WTC11 (cell line): ENCODE results near the gene PLCB2. TPM values are rescaled to one million over a fixed set of nuclear protein-coding genes. Genes with fewer than 3 reads are reported as not detected.

Source experiments
- ATAC-seq: fragments of 200-7000 bp; cut with Tn5 transposase; 2 replicates; pipeline ENCODE4 v1.10.0; 2021; ENCODE audit warnings: mild to moderate bottlenecking, moderate library complexity
- CTCF ChIA-PET: fragments of 300-600 bp; sonication (Branson Sonifier 250); formaldehyde crosslinking; loops from one replicate; lab custom pipeline; 2021; ENCODE audit warnings: antibody characterized with exemption; lab: Charles Lee
- POLR2A ChIA-PET: fragments of 350-600 bp; sonication (Branson Sonifier 250); formaldehyde crosslinking; loops from one replicate; lab custom pipeline; 2021; ENCODE audit warnings: antibody characterized with exemption; lab: Charles Lee
- DNase-seq: peaks from one replicate; pipeline ENCODE4 v3.0.0; 2021; ENCODE audit warnings: low spot score
- H3K27ac Mint-ChIP-seq: 2 replicates; pipeline ENCODE4 v1.8.0; 2021; ENCODE audit warnings: mixed read lengths
- H3K27me3 Mint-ChIP-seq: 2 replicates; pipeline ENCODE4 v1.8.0; 2021; ENCODE audit warnings: low read depth, mild to moderate bottlenecking, moderate library complexity, mixed read lengths
- H3K36me3 Mint-ChIP-seq: 2 replicates; pipeline ENCODE4 v1.8.0; 2021; ENCODE audit warnings: mixed read lengths
- H3K4me1 Mint-ChIP-seq: 2 replicates; pipeline ENCODE4 v1.8.0; 2022; ENCODE audit warnings: mixed read lengths
- H3K4me3 Mint-ChIP-seq: 2 replicates; pipeline ENCODE4 v1.8.0; 2021; ENCODE audit warnings: mild to moderate bottlenecking, moderate library complexity, mixed read lengths
- H3K9me3 Mint-ChIP-seq: 2 replicates; pipeline ENCODE4 v1.8.0; 2021; ENCODE audit warnings: mixed read lengths
- ATF2 ChIP-seq: sonication (generic); formaldehyde crosslinking; IDR thresholded peaks from 2 replicates; pipeline ENCODE4 v1.8.1; 2022; ENCODE audit warnings: low read depth, missing genetic modification reagents, borderline replicate concordance
- E2F5 ChIP-seq: sonication (generic); formaldehyde crosslinking; IDR thresholded peaks from 2 replicates; pipeline ENCODE4 v1.8.1; 2022; ENCODE audit warnings: mild to moderate bottlenecking, moderate library complexity, missing genetic modification reagents
- FOXP1 ChIP-seq: sonication (generic); formaldehyde crosslinking; IDR thresholded peaks from 2 replicates; pipeline ENCODE4 v1.8.0; 2022; ENCODE audit warnings: missing genetic modification reagents, mild to moderate bottlenecking, moderate library complexity, borderline replicate concordance
- FOXP4 ChIP-seq: sonication (generic); formaldehyde crosslinking; IDR thresholded peaks from 2 replicates; pipeline ENCODE4 v1.8.0; 2022; ENCODE audit warnings: mild to moderate bottlenecking, missing genetic modification reagents
- JUN ChIP-seq: sonication (generic); formaldehyde crosslinking; IDR thresholded peaks from 2 replicates; pipeline ENCODE4 v1.8.0; 2023; ENCODE audit warnings: mild to moderate bottlenecking, missing genetic modification reagents
- MLX ChIP-seq: sonication (generic); formaldehyde crosslinking; IDR thresholded peaks from 2 replicates; pipeline ENCODE4 v1.8.1; 2023; ENCODE audit warnings: mild to moderate bottlenecking, missing genetic modification reagents, moderate library complexity
- NFYB ChIP-seq: sonication (generic); formaldehyde crosslinking; conservative IDR thresholded peaks from 2 replicates; pipeline ENCODE4 v1.8.0; 2022; ENCODE audit warnings: low read depth, missing genetic modification reagents
- NR1H2 ChIP-seq: sonication (generic); formaldehyde crosslinking; IDR thresholded peaks from 2 replicates; pipeline ENCODE4 v1.9.0; 2021; ENCODE audit warnings: mild to moderate bottlenecking, moderate library complexity, missing genetic modification reagents
- RORB ChIP-seq: fragments of 250-450 bp; sonication (Bioruptor Pico); IDR thresholded peaks from 2 replicates; pipeline ENCODE4 v1.9.0; 2021; ENCODE audit warnings: mild to moderate bottlenecking
- TP53 ChIP-seq: sonication (generic); formaldehyde crosslinking; IDR thresholded peaks from 2 replicates; pipeline ENCODE4 v1.8.1; 2023; ENCODE audit warnings: mild to moderate bottlenecking, missing genetic modification reagents
- ZNF396 ChIP-seq: fragments of 250-450 bp; sonication (Bioruptor Pico); IDR thresholded peaks from 2 replicates; pipeline ENCODE4 v1.8.0; 2021; ENCODE audit warnings: mild to moderate bottlenecking, moderate library complexity, borderline replicate concordance
- ZNF416 ChIP-seq: fragments of 250-450 bp; sonication (Bioruptor Pico); IDR thresholded peaks from 2 replicates; pipeline ENCODE4 v1.9.0; 2021; ENCODE audit warnings: mild to moderate bottlenecking, inconsistent platforms
- ZNF425 ChIP-seq: fragments of 250-450 bp; sonication (Bioruptor Pico); conservative IDR thresholded peaks from 2 replicates; pipeline ENCODE4 v1.9.0; 2021; ENCODE audit warnings: mild to moderate bottlenecking
- ZSCAN18 ChIP-seq: fragments of 250-450 bp; sonication (Bioruptor Pico); IDR thresholded peaks from 2 replicates; pipeline ENCODE4 v2.1.2; 2022; ENCODE audit warnings: mild to moderate bottlenecking, moderate library complexity
- total RNA-seq: library from RNA; stranded (reverse); gene quantifications from 3 replicates; pipeline ENCODE4 v1.2.3, GENCODE V29; 2021

Gene PLCB2
- total RNA-seq, 1 experiment from 2014 or later, result 15.2 TPM

- no peak for TF ChIP-seq FOXP4 (CRISPR knock-in tag)
- TF ChIP-seq JUN, result no peak
- no peak for TF ChIP-seq RORB
- TF ChIP-seq TP53 (CRISPR knock-in tag), result no peak
- TF ChIP-seq ZSCAN18 (CRISPR knock-in tag), result no peak
- TF ChIP-seq MLX (CRISPR knock-in tag), result no peak
- no peak for TF ChIP-seq NFYB
- no peak for TF ChIP-seq NR1H2 (CRISPR knock-in tag)
- TF ChIP-seq ATF2 (CRISPR knock-in tag), result no peak
- no peak for TF ChIP-seq FOXP1
Measured at GRCh38 chr15:40333922-40334492, 26.3 kb upstream of the PLCB2 start (continued).

GRCh38 chr15:40332113-40332781, 24.5 kb upstream of the PLCB2 start:
- TF ChIP-seq E2F5 (CRISPR knock-in tag) (no peak), ZNF396 (CRISPR knock-in tag) (no peak), ZNF416 (no peak), ZNF425 (no peak)
- POLR2A ChIA-PET, result no interaction called here
- Mint-ChIP-seq H3K9me3 (no peaks in the 10 kb centered on the region), H3K27me3 (peaks cover 3% of the 10 kb centered on the region), H3K27ac (no peak overlapping the region), H3K4me3 (no peak overlapping the region), H3K4me1 (peaks cover 48% of the 10 kb centered on the region), H3K36me3 (peaks cover 12% of the 10 kb centered on the region; the same call in 1 of the 2 replicates)
- CTCF ChIA-PET, result interaction anchor here (1.2 to 8.3 kb wide), 6 partner anchors 6 to 58 kb away, joined by 3 to 234 read pairs (median 7); partner anchors contain the start of genes CCDC9B, INAFM2 and PLCB2
- DNase-seq (no peak), ATAC-seq (no peak)
